IMR-90 (cell line): ENCODE results near the gene GFOD2. TPM values are rescaled to one million over a fixed set of nuclear protein-coding genes. Genes with fewer than 3 reads are reported as not detected.

Experiments
- ATAC-seq: fragments of 200-7000 bp; cut with Tn5 transposase; 2 replicates; pipeline ENCODE4 v1.9.1; 2020; ENCODE audit warnings: low read depth, mild to moderate bottlenecking, moderate library complexity
- BruUV-seq: library from RNA; stranded (reverse); fragments of 400-500 nt; replicated peaks from 2 replicates; lab custom pipeline; 2021; lab: Mats Ljungman, UMichigan
- CTCF ChIA-PET: fragments of 300-600 bp; formaldehyde crosslinking; extraction: SDS; loops from one replicate; lab custom pipeline; 2021; ENCODE audit warnings: antibody characterized with exemption; lab: Yijun Ruan, JAX
- POLR2A ChIA-PET: fragments of 300-600 bp; sonication (Branson Sonifier 250); formaldehyde crosslinking; loops from one replicate; lab custom pipeline; 2022; ENCODE audit warnings: antibody characterized with exemption; ENCODE audit not compliant: unreplicated experiment; lab: Charles Lee
- DNase-seq: peaks from one replicate; pipeline ENCODE4 v3.0.0; 2013
- H2AFZ ChIP-seq: replicated peaks from 2 replicates; pipeline ENCODE3; 2013; ENCODE audit warnings: low read length, mild to moderate bottlenecking; ENCODE audit not compliant: poor library complexity
- H2AK5ac ChIP-seq: 2 replicates; pipeline ENCODE4 v1.6.1; 2013; ENCODE audit warnings: low read depth, low read length, inconsistent platforms
- H2AK9ac ChIP-seq: replicated peaks from 2 replicates; pipeline ENCODE3; 2013; ENCODE audit warnings: mild to moderate bottlenecking, low read depth, low read length, moderate library complexity; ENCODE audit not compliant: poor library complexity
- H2BK120ac ChIP-seq: 2 replicates; pipeline ENCODE4 v1.6.1; 2013; ENCODE audit warnings: low read depth, low read length, inconsistent platforms
- H2BK15ac ChIP-seq: 3 replicates; pipeline ENCODE4 v1.6.1; 2013; ENCODE audit warnings: low read depth, low read length, inconsistent platforms
- H2BK20ac ChIP-seq: 2 replicates; pipeline ENCODE4 v1.6.1; 2013; ENCODE audit warnings: low read depth, mild to moderate bottlenecking, inconsistent platforms, low read length, moderate library complexity
- H2BK5ac ChIP-seq: 2 replicates; pipeline ENCODE4 v1.6.1; 2013; ENCODE audit warnings: mild to moderate bottlenecking, low read depth, low read length, inconsistent platforms; ENCODE audit not compliant: poor library complexity, severe bottlenecking
- H3K14ac ChIP-seq: replicated peaks from 2 replicates; pipeline ENCODE4 v1.6.1; 2013; ENCODE audit warnings: low read depth, low read length, inconsistent platforms
- H3K18ac ChIP-seq: 2 replicates; pipeline ENCODE4 v1.6.1; 2013; ENCODE audit warnings: low read depth, low read length, control low read depth
- H3K23ac ChIP-seq: 2 replicates; pipeline ENCODE4 v1.6.1; 2013; ENCODE audit warnings: low read depth, low read length, inconsistent platforms
- H3K27ac ChIP-seq: 2 replicates; pipeline ENCODE4 v1.5.1; 2013; ENCODE audit warnings: mild to moderate bottlenecking, control low read depth, low read length; ENCODE audit not compliant: insufficient read depth
- H3K27me3 ChIP-seq: 2 replicates; pipeline ENCODE4 v1.6.1; 2013; ENCODE audit warnings: low read length; ENCODE audit not compliant: control insufficient read depth, insufficient read depth
- H3K36me3 ChIP-seq: 2 replicates; pipeline ENCODE4 v1.6.1; 2013; ENCODE audit warnings: low read length, mixed read lengths; ENCODE audit not compliant: control insufficient read depth, insufficient read depth
- H3K4ac ChIP-seq: 2 replicates; pipeline ENCODE4 v1.6.1; 2013; ENCODE audit warnings: low read depth, low read length, inconsistent platforms
- H3K4me1 ChIP-seq: 2 replicates; pipeline ENCODE4 v1.6.1; 2013; ENCODE audit warnings: low read length, mixed read lengths; ENCODE audit not compliant: control insufficient read depth, insufficient read depth
- H3K4me2 ChIP-seq: 2 replicates; pipeline ENCODE4 v1.6.1; 2013; ENCODE audit warnings: low read depth, mild to moderate bottlenecking, control low read depth, low read length, moderate library complexity
- H3K4me3 ChIP-seq: 2 replicates; pipeline ENCODE4 v1.5.1; 2013; ENCODE audit warnings: low read depth, mild to moderate bottlenecking, control low read depth, low read length, moderate library complexity; ENCODE audit not compliant: insufficient read depth
- H3K56ac ChIP-seq: 2 replicates; pipeline ENCODE4 v1.6.1; 2013; ENCODE audit warnings: low read length, inconsistent platforms; ENCODE audit not compliant: insufficient read depth; ENCODE audit errors: extremely low read depth
- H3K79me1 ChIP-seq, 2 experiments: 2 replicates each; pipeline ENCODE4 v1.6.1; 2013; ENCODE audit warnings: low read length in 2 of 2, inconsistent platforms in 1 of 2, low read depth in 1 of 2
- H3K9ac ChIP-seq: 2 replicates; pipeline ENCODE4 v1.6.1; 2013; ENCODE audit warnings: low read depth, low read length, control low read depth
- H3K9me1 ChIP-seq: 2 replicates; pipeline ENCODE4 v1.6.1; 2013; ENCODE audit warnings: low read length, inconsistent platforms; ENCODE audit not compliant: insufficient read depth
- H3K9me3 ChIP-seq: 2 replicates; pipeline ENCODE4 v1.6.1; 2013; ENCODE audit warnings: low read length; ENCODE audit not compliant: control insufficient read depth, insufficient read depth
- H4K20me1 ChIP-seq: 2 replicates; pipeline ENCODE4 v1.6.1; 2013; ENCODE audit warnings: low read length, inconsistent platforms; ENCODE audit not compliant: insufficient read depth
- H4K5ac ChIP-seq: 2 replicates; pipeline ENCODE4 v1.6.1; 2013; ENCODE audit warnings: mild to moderate bottlenecking, low read depth, low read length, control low read depth
- H4K8ac ChIP-seq, 2 experiments: 2 replicates each; pipeline ENCODE4 v1.6.1; 2013; ENCODE audit warnings: low read depth in 2 of 2, low read length in 2 of 2, control low read depth in 1 of 2, inconsistent platforms in 1 of 2
- H4K91ac ChIP-seq: 2 replicates; pipeline ENCODE4 v1.6.1; 2013; ENCODE audit warnings: low read depth, low read length, inconsistent platforms; ENCODE audit not compliant: insufficient read depth
- BHLHE40 ChIP-seq: fragments of 150-350 bp; IDR thresholded peaks from 2 replicates; pipeline ENCODE4 v1.6.1; 2016; ENCODE audit warnings: mild to moderate bottlenecking, low read depth, low read length
- CEBPB ChIP-seq: IDR thresholded peaks from 2 replicates; pipeline ENCODE4 v1.6.1; 2012; ENCODE audit warnings: low read depth, low read length, improper control_type of control experiment
- CHD1 ChIP-seq: IDR thresholded peaks from 2 replicates; pipeline ENCODE4 v1.6.1; 2012; ENCODE audit warnings: low read depth, low read length, improper control_type of control experiment
- CTCF ChIP-seq: conservative IDR thresholded peaks from 2 replicates; pipeline ENCODE4 v1.5.1; 2012; ENCODE audit warnings: mild to moderate bottlenecking, low read depth, low read length, improper control_type of control experiment
- FOS ChIP-seq: fragments of 150-350 bp; IDR thresholded peaks from 2 replicates; pipeline ENCODE4 v1.6.1; 2016; ENCODE audit warnings: low read depth, low read length
- MAFK ChIP-seq: IDR thresholded peaks from 2 replicates; pipeline ENCODE4 v1.6.1; 2012; ENCODE audit warnings: low read depth, low read length, improper control_type of control experiment
- MAZ ChIP-seq: IDR thresholded peaks from 2 replicates; pipeline ENCODE4 v1.6.1; 2012; ENCODE audit warnings: low read depth, mild to moderate bottlenecking, low read length, improper control_type of control experiment, moderate library complexity, borderline replicate concordance
- MXI1 ChIP-seq: IDR thresholded peaks from 2 replicates; pipeline ENCODE4 v1.6.1; 2012; ENCODE audit warnings: low read depth, mild to moderate bottlenecking, low read length, moderate library complexity, borderline replicate concordance
- NFE2L2 ChIP-seq: fragments of 150-350 bp; IDR thresholded peaks from 2 replicates; pipeline ENCODE4 v1.6.1; 2016; ENCODE audit warnings: low read depth, mild to moderate bottlenecking, low read length
- POLR2A ChIP-seq: IDR thresholded peaks from 2 replicates; pipeline ENCODE4 v1.6.1; 2012; ENCODE audit warnings: mild to moderate bottlenecking, low read depth, low read length
- RAD21 ChIP-seq: IDR thresholded peaks from 2 replicates; pipeline ENCODE4 v1.6.1; 2012; ENCODE audit warnings: low read length, improper control_type of control experiment
- RCOR1 ChIP-seq: IDR thresholded peaks from 2 replicates; pipeline ENCODE4 v1.6.1; 2012; ENCODE audit warnings: mild to moderate bottlenecking, low read length, improper control_type of control experiment; ENCODE audit not compliant: insufficient replicate concordance
- RFX5 ChIP-seq: IDR thresholded peaks from 2 replicates; pipeline ENCODE4 v1.8.0; 2012; ENCODE audit warnings: low read depth, mild to moderate bottlenecking, low read length, moderate library complexity
- SMC3 ChIP-seq: fragments of 150-350 bp; IDR thresholded peaks from 2 replicates; pipeline ENCODE4 v1.6.1; 2016; ENCODE audit warnings: low read depth, mild to moderate bottlenecking, antibody characterized with exemption, low read length, moderate library complexity
- WGBS, 2 experiments: methylation state at CpG; one replicate each; pipeline versions ENCODE4 v1.1.5 to v1.1.7; 2013; ENCODE audit warnings: missing lambda C conversion rate in 2 of 2; ENCODE audit not compliant: insufficient read length in 1 of 2; ENCODE audit errors: extremely low coverage in 2 of 2; 5-methylcytosine and 5-hydroxymethylcytosine counted together
- dilution Hi-C: fragments of 300-500 bp; cut with HindIII; formaldehyde crosslinking; loops from one replicate; pipeline ENCODE4 v1.14.3; 2018; ENCODE audit warnings: low sequenced_read_pairs; ENCODE audit not compliant: unreplicated experiment
- in situ Hi-C: fragments of 300-500 bp; cut with MboI; formaldehyde crosslinking; loops from 3 replicates; pipeline ENCODE4 v1.14.3; 2019; ENCODE audit warnings: low sequenced_read_pairs, inconsistent platforms, mixed read lengths
- intact Hi-C: fragments of 100-400 bp; cut with micrococcal nuclease; formaldehyde crosslinking; loops from 2 replicates; pipeline ENCODE4 v1.10.0; 2022
- polyA plus RNA-seq, 3 experiments: library from polyadenylated mRNA; depleted of rRNA; stranded (reverse); fragments of >200 nt; gene quantifications; 2 replicates each; pipeline ENCODE4 v1.2.3, GENCODE V29; 2012; ENCODE audit warnings: low replicate concordance in 1 of 3
- total RNA-seq: library from RNA; depleted of rRNA; stranded (reverse); fragments of >200 nt; gene quantifications from 2 replicates; pipeline ENCODE4 v1.2.3, GENCODE V29; 2012
- TF ChIP-seq, protein P1 (sequence below): fragments of 150-350 bp; IDR thresholded peaks from 2 replicates; pipeline ENCODE4 v1.6.1; 2016; ENCODE audit warnings: low read depth, mild to moderate bottlenecking, low read length, moderate library complexity, borderline replicate concordance
- TF ChIP-seq, protein P2 (sequence below): fragments of 150-350 bp; IDR thresholded peaks from 2 replicates; pipeline ENCODE4 v1.6.1; 2017; ENCODE audit warnings: mild to moderate bottlenecking, antibody characterized with exemption, low read length, low read depth

The GFOD2 gene
- total and polyA plus RNA-seq, 2 of the 4 experiments (the other 2 are of a cell fraction) = 12.3 to 18.1 TPM

DNA sequence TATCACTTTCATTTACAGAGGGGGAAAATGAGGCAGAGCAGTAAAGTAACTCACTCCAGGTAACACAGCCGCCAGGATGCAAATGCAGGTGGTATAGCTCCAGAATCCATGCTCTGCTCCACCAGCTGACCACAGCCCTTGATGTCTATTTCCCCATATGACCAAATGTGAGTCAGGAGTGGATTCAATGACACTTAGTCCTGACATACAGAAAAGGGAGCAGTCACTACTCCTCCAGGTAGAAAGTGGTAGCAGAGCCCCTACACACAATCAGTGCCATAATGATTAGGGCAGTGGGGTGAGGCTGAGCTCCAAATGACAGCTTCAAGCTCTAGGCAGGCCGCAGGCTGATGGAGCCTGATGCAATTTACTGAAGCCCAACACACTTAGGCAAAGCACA lies 43.3 kb upstream of the GFOD2 start:
- peaks cover 18% of the 10 kb centered on the region for H4K20me1 ChIP-seq
- H2BK20ac ChIP-seq = no peak overlapping the region
- H3K4me3 ChIP-seq = no peak overlapping the region
- no peak overlapping the region for H3K4me2 ChIP-seq
- no peak overlapping the region for H2AFZ ChIP-seq
- H3K9me3 ChIP-seq = no peaks in the 10 kb centered on the region
- no peak for TF ChIP-seq MAFK
- TF ChIP-seq NFE2L2 = no peak
- no peak for TF ChIP-seq RFX5
- no peak for TF ChIP-seq MXI1
- no peak for TF ChIP-seq MAZ
- TF ChIP-seq CTCF = no peak
- no peak for TF ChIP-seq FOS
- no peak for TF ChIP-seq CEBPB
- no peak for TF ChIP-seq RCOR1
- TF ChIP-seq, protein P1, sequence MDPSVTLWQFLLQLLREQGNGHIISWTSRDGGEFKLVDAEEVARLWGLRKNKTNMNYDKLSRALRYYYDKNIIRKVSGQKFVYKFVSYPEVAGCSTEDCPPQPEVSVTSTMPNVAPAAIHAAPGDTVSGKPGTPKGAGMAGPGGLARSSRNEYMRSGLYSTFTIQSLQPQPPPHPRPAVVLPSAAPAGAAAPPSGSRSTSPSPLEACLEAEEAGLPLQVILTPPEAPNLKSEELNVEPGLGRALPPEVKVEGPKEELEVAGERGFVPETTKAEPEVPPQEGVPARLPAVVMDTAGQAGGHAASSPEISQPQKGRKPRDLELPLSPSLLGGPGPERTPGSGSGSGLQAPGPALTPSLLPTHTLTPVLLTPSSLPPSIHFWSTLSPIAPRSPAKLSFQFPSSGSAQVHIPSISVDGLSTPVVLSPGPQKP = no peak
- TF ChIP-seq POLR2A = no peak
- no peak for TF ChIP-seq BHLHE40
- no peak for TF ChIP-seq CHD1
- TF ChIP-seq, protein P2, sequence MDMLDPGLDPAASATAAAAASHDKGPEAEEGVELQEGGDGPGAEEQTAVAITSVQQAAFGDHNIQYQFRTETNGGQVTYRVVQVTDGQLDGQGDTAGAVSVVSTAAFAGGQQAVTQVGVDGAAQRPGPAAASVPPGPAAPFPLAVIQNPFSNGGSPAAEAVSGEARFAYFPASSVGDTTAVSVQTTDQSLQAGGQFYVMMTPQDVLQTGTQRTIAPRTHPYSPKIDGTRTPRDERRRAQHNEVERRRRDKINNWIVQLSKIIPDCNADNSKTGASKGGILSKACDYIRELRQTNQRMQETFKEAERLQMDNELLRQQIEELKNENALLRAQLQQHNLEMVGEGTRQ = no peak
- TF ChIP-seq SMC3 = no peak
- TF ChIP-seq RAD21 = no peak
- ATAC-seq (no peak), DNase-seq (no peak)
- ChIA-PET CTCF (no interaction called here), POLR2A (interaction anchor here (0.6 kb wide), 1 partner anchor 302 kb away, joined by 3 read pairs; no protein-coding TSS in a partner anchor)
- H4K5ac ChIP-seq = no peak overlapping the region
- peaks cover 6% of the 10 kb centered on the region; the same call in 1 of the 2 replicates for H3K36me3 ChIP-seq
- intact Hi-C loops = no loop called here
- H3K18ac ChIP-seq = no peak overlapping the region
- no peak overlapping the region for H2BK15ac ChIP-seq
- no peak overlapping the region for H3K9ac ChIP-seq
- dilution Hi-C loops = no loop called here
- no peak overlapping the region for H2AK9ac ChIP-seq
- no peak overlapping the region for H3K14ac ChIP-seq
- H4K91ac ChIP-seq = no peak overlapping the region
- H2BK5ac ChIP-seq = no peak overlapping the region
- no peak overlapping the region for H2BK120ac ChIP-seq
- in situ Hi-C loops = no loop called here
- H3K56ac ChIP-seq = no peak overlapping the region
- H3K27me3 ChIP-seq = no peaks in the 10 kb centered on the region
- BruUV-seq = no TSS peak
- no peak overlapping the region for H3K23ac ChIP-seq
- H3K27ac ChIP-seq = no peak overlapping the region
- no peak overlapping the region for H4K8ac ChIP-seq
- peaks cover 8 to 40% of the 10 kb centered on the region in 2 experiments; a peak in 3 of 4 replicates for H3K79me1 ChIP-seq
- H2AK5ac ChIP-seq = no peak overlapping the region
- no peak overlapping the region for H3K4ac ChIP-seq
- WGBS, 2 experiments = no CpG with 5 or more reads among the region's 2 CpGs
- H3K9me1 ChIP-seq = peaks cover 9% of the 10 kb centered on the region; the same call in 1 of the 2 replicates
- H3K4me1 ChIP-seq = no peaks in the 10 kb centered on the region
